HepG2 (cell line): ENCODE results near the gene SMIM28. TPM values are rescaled to one million over a fixed set of nuclear protein-coding genes. Genes with fewer than 3 reads are reported as not detected.

ENCODE experiments used
- ATAC-seq: fragments of 200-7000 bp; cut with Tn5 transposase; 3 replicates; pipeline ENCODE4 v1.9.1; 2020; ENCODE audit warnings: mild to moderate bottlenecking, moderate library complexity
- BruUV-seq: library from RNA; stranded (reverse); fragments of 400-500 nt; replicated peaks from 2 replicates; lab custom pipeline; 2021; lab: Mats Ljungman, UMichigan
- CTCF ChIA-PET: fragments of 300-600 bp; formaldehyde crosslinking; extraction: SDS; loops from one replicate; lab custom pipeline; 2021; ENCODE audit warnings: low total read pairs, inconsistent platforms, low intra/inter-chr PET ratio; lab: Yijun Ruan, JAX
- POLR2A ChIA-PET: fragments of 350-600 bp; sonication (Branson Sonifier 250); formaldehyde crosslinking; loops from one replicate; lab custom pipeline; 2020; ENCODE audit warnings: antibody characterized with exemption, inconsistent platforms; lab: Yijun Ruan, JAX
- DNase-seq: peaks from one replicate; pipeline ENCODE4 v3.0.0-alpha.2; 2015; ENCODE audit warnings: low spot score
- FAIRE-seq: peaks from 3 replicates; lab custom pipeline; 2011; peaks lifted over from hg19 to GRCh38; lab: Jason Lieb, UNC
- H2AFZ ChIP-seq: one replicate; pipeline ENCODE4 v1.6.1; 2011; ENCODE audit warnings: low read length, inconsistent platforms
- H3K27ac ChIP-seq: fragments of 300-600 bp; 3 replicates; pipeline ENCODE4 v1.8.0; 2011; ENCODE audit warnings: mixed run types, mild to moderate bottlenecking, mixed read lengths, low read length, inconsistent platforms; ENCODE audit not compliant: insufficient read depth; ENCODE audit errors: extremely low read length
- H3K27me3 ChIP-seq, 2 experiments: fragments of 200-600 bp in 1 of 2; 2 replicates in 1 of 2; 3 replicates in 1 of 2; pipeline versions ENCODE4 v1.6.0 to v1.8.0; 2011; ENCODE audit warnings: low read length in 2 of 2, mild to moderate bottlenecking in 2 of 2, moderate library complexity in 2 of 2, inconsistent platforms in 1 of 2; ENCODE audit not compliant: insufficient read depth in 2 of 2, control insufficient read depth in 1 of 2
- H3K36me3 ChIP-seq, 2 experiments: fragments of 200-600 bp in 1 of 2; replicated peaks in 1 of 2; 2 replicates in 1 of 2; 3 replicates in 1 of 2; pipeline versions ENCODE4 v1.5.1 to v1.8.0; 2011; ENCODE audit warnings: low read length in 2 of 2, inconsistent platforms in 1 of 2; ENCODE audit not compliant: insufficient read depth in 2 of 2, control insufficient read depth in 1 of 2
- H3K4me1 ChIP-seq: 2 replicates; pipeline ENCODE4 v1.5.1; 2012; ENCODE audit warnings: low read length, inconsistent platforms; ENCODE audit not compliant: insufficient read depth
- H3K4me2 ChIP-seq: 2 replicates; pipeline ENCODE4 v1.6.0; 2011; ENCODE audit warnings: low read depth, low read length, inconsistent platforms
- H3K4me3 ChIP-seq, 3 experiments: fragments of 200-600 bp in 1 of 3; sonication (generic), shearing (Covaris generic) in 1 of 3; replicated peaks in 1 of 3; 2 replicates each; pipeline ENCODE4 v1.5.1; 2011 to 2016; ENCODE audit warnings: low read length in 3 of 3, inconsistent platforms in 2 of 3, low read depth in 2 of 3, mild to moderate bottlenecking in 2 of 3, control low read depth in 1 of 3, mixed read lengths in 1 of 3; ENCODE audit not compliant: insufficient read depth in 1 of 3
- H3K79me2 ChIP-seq: one replicate; pipeline ENCODE4 v1.6.1; 2011; ENCODE audit warnings: low read length, inconsistent platforms; ENCODE audit not compliant: insufficient read depth
- H3K9ac ChIP-seq: 2 replicates; pipeline ENCODE4 v1.6.0; 2011; ENCODE audit warnings: mild to moderate bottlenecking, low read depth, low read length, inconsistent platforms; ENCODE audit not compliant: insufficient read depth
- H3K9me3 ChIP-seq: 2 replicates; pipeline ENCODE4 v1.5.1; 2012; ENCODE audit warnings: mild to moderate bottlenecking, low read length
- H4K20me1 ChIP-seq: 2 replicates; pipeline ENCODE4 v1.6.0; 2011; ENCODE audit warnings: inconsistent platforms, mild to moderate bottlenecking, low read length, moderate library complexity; ENCODE audit not compliant: insufficient read depth
- GPN1 ChIP-seq: sonication (generic); formaldehyde crosslinking; IDR thresholded peaks from 2 replicates; pipeline ENCODE4 v1.5.1; 2020; ENCODE audit warnings: missing genetic modification reagents, borderline replicate concordance
- HNRNPLL ChIP-seq: fragments of 200-400 bp; formaldehyde crosslinking; IDR thresholded peaks from 2 replicates; pipeline ENCODE4 v1.6.1; 2017; ENCODE audit warnings: mild to moderate bottlenecking, low read depth, low read length; ENCODE audit not compliant: poor library complexity, severe bottlenecking
- ZBTB3 ChIP-seq: sonication (generic); formaldehyde crosslinking; IDR thresholded peaks from 2 replicates; pipeline ENCODE4 v1.4.0; 2020; ENCODE audit warnings: low read depth, mild to moderate bottlenecking, moderate library complexity, missing genetic modification reagents, borderline replicate concordance
- ZC3H4 ChIP-seq: sonication (generic); formaldehyde crosslinking; IDR thresholded peaks from 2 replicates; pipeline ENCODE4 v1.4.0; 2020; ENCODE audit warnings: missing genetic modification reagents, borderline replicate concordance
- ZFY ChIP-seq: sonication (generic); formaldehyde crosslinking; IDR thresholded peaks from 2 replicates; pipeline ENCODE4 v1.4.0; 2020; ENCODE audit warnings: missing genetic modification reagents
- ZNF749 ChIP-seq: sonication (generic); formaldehyde crosslinking; IDR thresholded peaks from 2 replicates; pipeline ENCODE4 v1.8.0; 2022; ENCODE audit warnings: mild to moderate bottlenecking, missing genetic modification reagents, moderate library complexity, borderline replicate concordance
- ZNF775 ChIP-seq: sonication (generic); formaldehyde crosslinking; IDR thresholded peaks from 2 replicates; pipeline ENCODE4 v1.4.0; 2020; ENCODE audit warnings: missing genetic modification reagents, mild to moderate bottlenecking, moderate library complexity, borderline replicate concordance
- WGBS: methylation state at CpG from one replicate; pipeline ENCODE4 v1.1.6; 2017; ENCODE audit warnings: low lambda C conversion rate; 5-methylcytosine and 5-hydroxymethylcytosine counted together
- in situ Hi-C: cut with HindIII; loops from 2 replicates; pipeline ENCODE4 v1.10.0; 2017; ENCODE audit warnings: low pct_unique_long_range_greater_than_20kb; ENCODE audit not compliant: extremely low pct_ligation_motif_present
- intact Hi-C: fragments of 100-400 bp; cut with micrococcal nuclease; formaldehyde crosslinking; loops from one replicate; pipeline ENCODE4 v1.10.0; 2022; ENCODE audit not compliant: unreplicated experiment
- polyA plus RNA-seq, 8 experiments: library from polyadenylated mRNA; depleted of rRNA in 3 of 8; stranded (reverse) in 7 of 8; unstranded in 1 of 8; fragments of >200 nt; fragmentation: Illumina TruSeq in 4 of 8; extraction: Trizol in 4 of 8; gene quantifications; 2 replicates each; pipeline versions ENCODE4 v1.2.1 to v1.2.3, GENCODE V29; 2011 to 2016; ENCODE audit warnings: low read depth in 4 of 8, missing spikeins in 1 of 8, mixed read lengths in 1 of 8; ENCODE audit not compliant: insufficient read depth in 1 of 8
- total RNA-seq, 5 experiments: library from RNA; depleted of rRNA; stranded (reverse); fragments of >200 nt; fragmentation: Illumina TruSeq; extraction: Trizol; gene quantifications; 2 replicates each; pipeline ENCODE4 v1.2.3, GENCODE V29; 2016; ENCODE audit warnings: low read depth in 1 of 5
- TF ChIP-seq, protein P1 (sequence below): sonication (generic); formaldehyde crosslinking; IDR thresholded peaks from 2 replicates; pipeline ENCODE4 v1.4.0; 2020; ENCODE audit warnings: missing genetic modification reagents, mild to moderate bottlenecking, borderline replicate concordance
- TF ChIP-seq, protein P2 (sequence below): sonication (generic); formaldehyde crosslinking; IDR thresholded peaks from 2 replicates; pipeline ENCODE4 v1.9.0; 2022; ENCODE audit warnings: missing genetic modification reagents, mild to moderate bottlenecking, borderline replicate concordance
- TF ChIP-seq, protein P3 (sequence below): IDR thresholded peaks from 2 replicates; pipeline ENCODE4 v1.6.1; 2018; ENCODE audit warnings: missing genetic modification reagents

Gene SMIM28
- total and polyA plus RNA-seq, 2 of the 13 experiments (the other 11 are each of a cell fraction or from before 2014, with no cell fraction given) = not detected

DNA sequence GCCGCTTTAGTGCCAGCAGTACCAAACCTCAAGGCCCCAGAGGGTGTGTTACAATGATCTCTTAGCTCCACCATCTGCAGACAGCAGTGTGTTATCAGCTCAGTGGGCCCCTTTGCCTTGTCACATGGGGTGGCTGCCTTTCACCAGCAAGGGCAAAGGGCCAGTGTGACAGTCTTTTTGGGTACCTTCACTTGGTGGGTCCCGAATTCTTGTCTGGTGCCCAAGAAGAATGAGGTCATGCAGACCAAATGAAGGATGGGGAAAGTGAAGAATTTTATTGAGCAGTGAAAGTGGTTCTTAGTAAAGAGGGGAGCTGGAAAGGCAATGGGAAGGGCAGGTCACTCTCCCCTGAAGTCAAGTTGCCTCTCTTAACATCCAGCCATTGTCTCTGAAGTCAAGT is 2.9 kb upstream of the SMIM28 start:
- ChIA-PET CTCF (no interaction called here), POLR2A (no interaction called here)
- no TSS peak for BruUV-seq
- no peak overlapping the region for H3K4me2 ChIP-seq
- in situ Hi-C loops (no loop called here), intact Hi-C loops (no loop called here)
- H3K36me3 ChIP-seq = no peaks in the 10 kb centered on the region
- ATAC-seq (peak; percentile 36; the same call in 2 of the 3 replicates), DNase-seq (no peak), FAIRE-seq (no peak)
- TF ChIP-seq, protein P1, sequence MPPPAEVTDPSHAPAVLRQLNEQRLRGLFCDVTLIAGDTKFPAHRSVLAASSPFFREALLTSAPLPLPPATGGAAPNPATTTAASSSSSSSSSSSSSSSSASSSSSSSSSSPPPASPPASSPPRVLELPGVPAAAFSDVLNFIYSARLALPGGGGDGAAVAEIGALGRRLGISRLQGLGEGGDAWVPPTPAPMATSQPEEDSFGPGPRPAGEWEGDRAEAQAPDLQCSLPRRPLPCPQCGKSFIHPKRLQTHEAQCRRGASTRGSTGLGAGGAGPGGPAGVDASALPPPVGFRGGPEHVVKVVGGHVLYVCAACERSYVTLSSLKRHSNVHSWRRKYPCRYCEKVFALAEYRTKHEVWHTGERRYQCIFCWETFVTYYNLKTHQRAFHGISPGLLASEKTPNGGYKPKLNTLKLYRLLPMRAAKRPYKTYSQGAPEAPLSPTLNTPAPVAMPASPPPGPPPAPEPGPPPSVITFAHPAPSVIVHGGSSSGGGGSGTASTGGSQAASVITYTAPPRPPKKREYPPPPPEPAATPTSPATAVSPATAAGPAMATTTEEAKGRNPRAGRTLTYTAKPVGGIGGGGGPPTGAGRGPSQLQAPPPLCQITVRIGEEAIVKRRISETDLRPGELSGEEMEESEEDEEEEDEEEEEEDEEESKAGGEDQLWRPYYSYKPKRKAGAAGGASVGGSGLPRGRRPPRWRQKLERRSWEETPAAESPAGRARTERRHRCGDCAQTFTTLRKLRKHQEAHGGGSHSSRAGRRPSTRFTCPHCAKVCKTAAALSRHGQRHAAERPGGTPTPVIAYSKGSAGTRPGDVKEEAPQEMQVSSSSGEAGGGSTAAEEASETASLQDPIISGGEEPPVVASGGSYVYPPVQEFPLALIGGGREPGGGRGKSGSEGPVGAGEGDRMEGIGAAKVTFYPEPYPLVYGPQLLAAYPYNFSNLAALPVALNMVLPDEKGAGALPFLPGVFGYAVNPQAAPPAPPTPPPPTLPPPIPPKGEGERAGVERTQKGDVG (CRISPR knock-in tag) = no peak
- TF ChIP-seq ZFY (no peak), GPN1 (no peak), ZBTB3 (CRISPR knock-in tag) (no peak), ZNF775 (CRISPR knock-in tag) (no peak), HNRNPLL (no peak), ZC3H4 (no peak), ZNF749 (no peak)
- TF ChIP-seq, protein P2, sequence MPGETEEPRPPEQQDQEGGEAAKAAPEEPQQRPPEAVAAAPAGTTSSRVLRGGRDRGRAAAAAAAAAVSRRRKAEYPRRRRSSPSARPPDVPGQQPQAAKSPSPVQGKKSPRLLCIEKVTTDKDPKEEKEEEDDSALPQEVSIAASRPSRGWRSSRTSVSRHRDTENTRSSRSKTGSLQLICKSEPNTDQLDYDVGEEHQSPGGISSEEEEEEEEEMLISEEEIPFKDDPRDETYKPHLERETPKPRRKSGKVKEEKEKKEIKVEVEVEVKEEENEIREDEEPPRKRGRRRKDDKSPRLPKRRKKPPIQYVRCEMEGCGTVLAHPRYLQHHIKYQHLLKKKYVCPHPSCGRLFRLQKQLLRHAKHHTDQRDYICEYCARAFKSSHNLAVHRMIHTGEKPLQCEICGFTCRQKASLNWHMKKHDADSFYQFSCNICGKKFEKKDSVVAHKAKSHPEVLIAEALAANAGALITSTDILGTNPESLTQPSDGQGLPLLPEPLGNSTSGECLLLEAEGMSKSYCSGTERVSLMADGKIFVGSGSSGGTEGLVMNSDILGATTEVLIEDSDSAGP (CRISPR knock-in tag) = no peak
- TF ChIP-seq, protein P3, sequence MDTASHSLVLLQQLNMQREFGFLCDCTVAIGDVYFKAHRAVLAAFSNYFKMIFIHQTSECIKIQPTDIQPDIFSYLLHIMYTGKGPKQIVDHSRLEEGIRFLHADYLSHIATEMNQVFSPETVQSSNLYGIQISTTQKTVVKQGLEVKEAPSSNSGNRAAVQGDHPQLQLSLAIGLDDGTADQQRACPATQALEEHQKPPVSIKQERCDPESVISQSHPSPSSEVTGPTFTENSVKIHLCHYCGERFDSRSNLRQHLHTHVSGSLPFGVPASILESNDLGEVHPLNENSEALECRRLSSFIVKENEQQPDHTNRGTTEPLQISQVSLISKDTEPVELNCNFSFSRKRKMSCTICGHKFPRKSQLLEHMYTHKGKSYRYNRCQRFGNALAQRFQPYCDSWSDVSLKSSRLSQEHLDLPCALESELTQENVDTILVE (CRISPR knock-in tag) = no peak
- H3K4me1 ChIP-seq = peaks cover 12% of the 10 kb centered on the region
- no peaks in the 10 kb centered on the region for H3K9me3 ChIP-seq
- 41% methylated on average over 2 of the region's 2 CpGs for WGBS
- H3K27ac ChIP-seq = no peak overlapping the region
- H3K9ac ChIP-seq = no peak overlapping the region
- H3K4me3 ChIP-seq = no peak overlapping the region
- no peaks in the 10 kb centered on the region for H3K27me3 ChIP-seq
- no peaks in the 10 kb centered on the region for H4K20me1 ChIP-seq
- H2AFZ ChIP-seq = no peak overlapping the region
- no peaks in the 10 kb centered on the region for H3K79me2 ChIP-seq
